ENCODE results near the gene LAMTOR3. TPM values are rescaled to one million over a fixed set of nuclear protein-coding genes. Genes with fewer than 3 reads are reported as not detected.

Gene LAMTOR3
- total RNA-seq, 1 donor from 2014 or later: 58.2 TPM

- H3K36me3 Mint-ChIP-seq (ENCODE audit: insufficient read depth): no peaks in the 10 kb centered on the region
- no peak for DNase-seq (ENCODE audit: low spot score, unreplicated experiment)
- TF ChIP-seq CTCF (IDR thresholded peaks at IDR 0.05; ENCODE audit: unreplicated experiment): peak; percentile 66
- H3K27ac Mint-ChIP-seq: no peak overlapping the region
- no peaks in the 10 kb centered on the region for H3K27me3 Mint-ChIP-seq
- no peaks in the 10 kb centered on the region for H3K4me1 Mint-ChIP-seq (ENCODE audit: low read depth)
- no peaks in the 10 kb centered on the region for H3K9me3 Mint-ChIP-seq (ENCODE audit: low read depth)
- H3K4me3 Mint-ChIP-seq (ENCODE audit: low read depth): no peak overlapping the region
Measured at GRCh38 chr4:99885063-99885664, 9.1 kb downstream of the LAMTOR3 start.

- peaks cover 2% of the 10 kb centered on the region for H3K36me3 Mint-ChIP-seq (ENCODE audit: insufficient read depth)
- no peak overlapping the region for H3K4me3 Mint-ChIP-seq (ENCODE audit: low read depth)
- no peaks in the 10 kb centered on the region for H3K9me3 Mint-ChIP-seq (ENCODE audit: low read depth)
- no peak for TF ChIP-seq CTCF (IDR thresholded peaks at IDR 0.05; ENCODE audit: unreplicated experiment)
- DNase-seq (ENCODE audit: low spot score, unreplicated experiment): no peak
- no peak overlapping the region for H3K27ac Mint-ChIP-seq
- H3K4me1 Mint-ChIP-seq (ENCODE audit: low read depth): no peaks in the 10 kb centered on the region
- no peaks in the 10 kb centered on the region for H3K27me3 Mint-ChIP-seq
Measured at GRCh38 chr4:99879458-99879857, 14.8 kb downstream of the LAMTOR3 start.

DNA sequence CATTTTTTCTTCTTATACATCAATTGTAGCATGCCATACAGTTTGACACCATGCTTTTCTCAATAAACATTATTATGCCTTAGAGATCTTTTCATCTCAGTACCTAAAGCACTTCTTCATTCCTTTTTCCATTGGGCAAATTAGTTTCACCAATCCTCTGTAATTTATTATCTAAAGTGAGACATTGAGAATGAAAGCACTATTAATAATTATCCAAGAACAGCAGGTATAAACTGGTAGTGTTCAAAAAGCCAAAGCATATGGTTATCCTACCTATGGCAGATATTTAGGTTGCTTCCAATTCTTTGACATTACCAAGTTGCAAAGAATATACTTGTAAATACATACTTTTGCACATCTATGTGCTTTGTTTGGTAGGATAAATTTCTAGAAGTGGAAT, 15.6 kb downstream of the LAMTOR3 start:
- H3K36me3 Mint-ChIP-seq (ENCODE audit: insufficient read depth): peaks cover 2% of the 10 kb centered on the region
- H3K27ac Mint-ChIP-seq: no peak overlapping the region
- TF ChIP-seq CTCF (IDR thresholded peaks at IDR 0.05; ENCODE audit: unreplicated experiment): no peak
- no peak overlapping the region for H3K4me3 Mint-ChIP-seq (ENCODE audit: low read depth)
- no peaks in the 10 kb centered on the region for H3K9me3 Mint-ChIP-seq (ENCODE audit: low read depth)
- no peaks in the 10 kb centered on the region for H3K27me3 Mint-ChIP-seq
- no peak for DNase-seq (ENCODE audit: low spot score, unreplicated experiment)
- H3K4me1 Mint-ChIP-seq (ENCODE audit: low read depth): no peaks in the 10 kb centered on the region

DNA sequence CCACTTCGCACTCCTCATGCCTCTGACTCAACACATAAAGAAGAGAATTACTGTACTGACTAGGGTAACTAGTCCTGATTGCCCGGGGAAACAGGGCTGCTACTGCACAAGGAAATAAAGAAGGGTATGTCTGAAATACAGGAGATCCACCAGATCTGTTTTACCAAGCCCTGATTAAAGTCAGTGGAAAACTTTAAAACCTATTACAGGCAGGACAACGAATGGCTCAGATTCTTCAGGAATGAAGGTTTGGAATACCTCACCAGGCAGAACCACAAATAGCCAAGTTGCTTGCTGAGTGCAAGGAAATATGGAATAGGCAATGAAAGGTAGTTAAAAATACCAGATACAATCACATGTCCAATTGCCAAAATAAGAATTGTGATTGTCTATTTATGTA, 17.3 kb downstream of the LAMTOR3 start:
- Mint-ChIP-seq H3K27me3 (no peaks in the 10 kb centered on the region), H3K9me3 (ENCODE audit: low read depth) (no peaks in the 10 kb centered on the region), H3K36me3 (ENCODE audit: insufficient read depth) (peaks cover 2% of the 10 kb centered on the region), H3K27ac (no peak overlapping the region), H3K4me3 (ENCODE audit: low read depth) (no peak overlapping the region), H3K4me1 (ENCODE audit: low read depth) (no peaks in the 10 kb centered on the region)
- no peak for DNase-seq (ENCODE audit: low spot score, unreplicated experiment)
- TF ChIP-seq CTCF (IDR thresholded peaks at IDR 0.05; ENCODE audit: unreplicated experiment): no peak

- Mint-ChIP-seq H3K4me3 (ENCODE audit: low read depth) (no peak overlapping the region), H3K9me3 (ENCODE audit: low read depth) (no peaks in the 10 kb centered on the region), H3K36me3 (ENCODE audit: insufficient read depth) (peaks cover 2% of the 10 kb centered on the region), H3K27ac (no peak overlapping the region), H3K4me1 (ENCODE audit: low read depth) (no peaks in the 10 kb centered on the region), H3K27me3 (no peaks in the 10 kb centered on the region)
- no peak for TF ChIP-seq CTCF (IDR thresholded peaks at IDR 0.05; ENCODE audit: unreplicated experiment)
- no peak for DNase-seq (ENCODE audit: low spot score, unreplicated experiment)
Measured at GRCh38 chr4:99875071-99875470, 19.2 kb downstream of the LAMTOR3 start.

Measured in progenitor cell of endocrine pancreas (in vitro differentiated cells).